A549 (cell line): ENCODE measurements around the gene HSPA8. TPM values are rescaled to one million over a fixed set of nuclear protein-coding genes. Genes with fewer than 3 reads are reported as not detected.

Experiments used
- ATAC-seq, 2 experiments: fragments of 200-7000 bp in 1 of 2; fragments of >200 bp in 1 of 2; cut with Nextera tagmentation in 1 of 2; cut with Tn5 transposase in 1 of 2; 3 replicates each; pipeline versions ENCODE4 v1.8.0 to v1.9.1; 2018 to 2020; ENCODE audit warnings: mild to moderate bottlenecking in 1 of 2, moderate library complexity in 1 of 2
- CTCF ChIA-PET: fragments of 300-600 bp; sonication (Branson Sonifier 250); formaldehyde crosslinking; extraction: SDS; loops from one replicate; lab custom pipeline; 2021; ENCODE audit warnings: antibody characterized with exemption, inconsistent platforms; lab: Yijun Ruan, JAX
- POLR2A ChIA-PET: fragments of 350-600 bp; formaldehyde crosslinking; extraction: SDS; loops from one replicate; lab custom pipeline; 2021; ENCODE audit warnings: antibody characterized with exemption, inconsistent platforms; lab: Yijun Ruan, JAX
- DNase-seq, 2 experiments: peaks; one replicate each; pipeline versions ENCODE4 v3.0.0 to v3.0.0-alpha.2; 2011 to 2016; ENCODE audit warnings: low read depth in 1 of 2, low spot score in 1 of 2
- FAIRE-seq: peaks from 2 replicates; lab custom pipeline; 2011; peaks lifted over from hg19 to GRCh38; lab: Jason Lieb, UNC
- H3K27ac ChIP-seq, 2 experiments: fragments of >200 bp; sonication (Bioruptor Twin); formaldehyde crosslinking; 3 replicates each; pipeline ENCODE4 v1.5.1; 2016 to 2017
- H3K4me1 ChIP-seq: fragments of >200 bp; sonication (Bioruptor Twin); formaldehyde crosslinking; 3 replicates; pipeline ENCODE4 v1.6.1; 2016
- H3K4me2 ChIP-seq: fragments of >200 bp; sonication (Bioruptor Twin); formaldehyde crosslinking; 3 replicates; pipeline ENCODE4 v1.6.1; 2016
- H3K4me3 ChIP-seq: fragments of >200 bp; sonication (Bioruptor Twin); formaldehyde crosslinking; 3 replicates; pipeline ENCODE4 v1.5.1; 2016
- H3K9me3 ChIP-seq: fragments of >200 bp; sonication (Bioruptor Twin); formaldehyde crosslinking; 3 replicates; pipeline ENCODE4 v1.6.1; 2016
- CBX2 ChIP-seq: fragments of 200-600 bp; sonication (generic); IDR thresholded peaks from 2 replicates; pipeline ENCODE4 v1.6.1; 2016; ENCODE audit warnings: low read depth, mild to moderate bottlenecking, borderline replicate concordance
- CHD4 ChIP-seq: fragments of 200-600 bp; sonication (generic); IDR thresholded peaks from 2 replicates; pipeline ENCODE4 v1.6.1; 2016; ENCODE audit warnings: antibody characterized with exemption, mild to moderate bottlenecking, borderline replicate concordance
- EHMT2 ChIP-seq: fragments of 200-600 bp; sonication (generic); IDR thresholded peaks from 2 replicates; pipeline ENCODE4 v1.6.1; 2016; ENCODE audit warnings: antibody characterized with exemption, low read depth, mild to moderate bottlenecking, moderate library complexity
- EP300 ChIP-seq, 2 experiments: fragments of >200 bp; sonication (Bioruptor Twin); formaldehyde crosslinking; IDR thresholded peaks; 2 replicates in 1 of 2; 3 replicates in 1 of 2; pipeline ENCODE4 v1.6.1; 2016 to 2017
- FOXS1 ChIP-seq: fragments of 250-450 bp; sonication (Bioruptor Pico); IDR thresholded peaks from 2 replicates; pipeline ENCODE4 v1.5.0; 2020; ENCODE audit warnings: mild to moderate bottlenecking, moderate library complexity
- JUN ChIP-seq, 2 experiments: fragments of >200 bp; sonication (Bioruptor Twin); formaldehyde crosslinking; IDR thresholded peaks; 2 replicates in 1 of 2; 3 replicates in 1 of 2; pipeline ENCODE4 v1.6.1; 2016 to 2017
- KDM5A ChIP-seq: fragments of 200-600 bp; sonication (generic); IDR thresholded peaks from 2 replicates; pipeline ENCODE4 v1.6.1; 2016; ENCODE audit warnings: antibody characterized with exemption, mild to moderate bottlenecking
- MAFK ChIP-seq: fragments of 450-650 bp; IDR thresholded peaks from 2 replicates; pipeline ENCODE4 v1.6.1; 2014; ENCODE audit not compliant: partially characterized antibody
- MAZ ChIP-seq: fragments of 150-350 bp; IDR thresholded peaks from 2 replicates; pipeline ENCODE4 v1.6.1; 2014; ENCODE audit warnings: antibody characterized with exemption, low read depth, low read length, borderline replicate concordance
- MYC ChIP-seq: IDR thresholded peaks from 2 replicates; pipeline ENCODE4 v1.6.1; 2012; ENCODE audit warnings: mild to moderate bottlenecking, inconsistent platforms, low read length, improper control_type of control experiment, borderline replicate concordance
- PHF8 ChIP-seq: fragments of 200-600 bp; sonication (generic); IDR thresholded peaks from 2 replicates; pipeline ENCODE4 v1.6.1; 2016; ENCODE audit warnings: low read depth, mild to moderate bottlenecking, antibody characterized with exemption, moderate library complexity, borderline replicate concordance
- RAD21 ChIP-seq, 2 experiments: fragments of >200 bp in 1 of 2; sonication (Bioruptor Twin) in 1 of 2; formaldehyde crosslinking in 1 of 2; IDR thresholded peaks in 1 of 2; conservative IDR thresholded peaks in 1 of 2; 2 replicates in 1 of 2; 3 replicates in 1 of 2; pipeline ENCODE4 v1.6.1; 2012 to 2018; ENCODE audit warnings: inconsistent platforms in 1 of 2
- RFX5 ChIP-seq: fragments of 450-650 bp; IDR thresholded peaks from 2 replicates; pipeline ENCODE4 v1.7.1; 2014; ENCODE audit warnings: antibody characterized with exemption, mild to moderate bottlenecking, moderate library complexity
- TFCP2L1 ChIP-seq: fragments of 250-450 bp; sonication (Bioruptor Pico); IDR thresholded peaks from 2 replicates; pipeline ENCODE4 v1.5.0; 2021; ENCODE audit warnings: mild to moderate bottlenecking
- TP53 ChIP-seq: fragments of 250-450 bp; sonication (Bioruptor Pico); IDR thresholded peaks from 2 replicates; pipeline ENCODE4 v1.5.0; 2021; ENCODE audit warnings: mild to moderate bottlenecking, moderate library complexity
- ZSCAN20 ChIP-seq: fragments of 250-450 bp; sonication (Bioruptor Pico); IDR thresholded peaks from 2 replicates; pipeline ENCODE4 v1.8.0; 2022; ENCODE audit warnings: mild to moderate bottlenecking, moderate library complexity
- WGBS: methylation state at CpG from one replicate; pipeline ENCODE4 v1.1.6; 2017; ENCODE audit errors: missing lambda C conversion rate; 5-methylcytosine and 5-hydroxymethylcytosine counted together
- polyA plus RNA-seq, 4 experiments: library from polyadenylated mRNA; depleted of rRNA in 3 of 4; stranded (reverse); fragments of >200 nt; fragmentation: RNase III in 1 of 4; extraction: RNeasy Plus Mini Kit Qiagen cat#74134 plus additional on column Dnase treatment in 1 of 4; gene quantifications; 2 replicates in 3 of 4; 3 replicates in 1 of 4; pipeline ENCODE4 v1.2.3, GENCODE V29; 2011 to 2017
- TF ChIP-seq, protein P1 (sequence below): fragments of 250-450 bp; sonication (Bioruptor Pico); IDR thresholded peaks from 2 replicates; pipeline ENCODE4 v1.5.0; 2020; ENCODE audit warnings: low read depth, mild to moderate bottlenecking, moderate library complexity
- TF ChIP-seq, protein P2 (sequence below): IDR thresholded peaks from 2 replicates; pipeline ENCODE4 v1.6.1; 2012
- TF ChIP-seq, protein P3 (sequence below): fragments of 150-350 bp; IDR thresholded peaks from 2 replicates; pipeline ENCODE4 v1.6.1; 2014; ENCODE audit warnings: low read depth, mild to moderate bottlenecking, low read length
- TF ChIP-seq, protein P4 (sequence below): fragments of 450-650 bp; IDR thresholded peaks from 2 replicates; pipeline ENCODE4 v1.6.1; 2014; ENCODE audit warnings: antibody characterized with exemption
- TF ChIP-seq, protein P5 (sequence below): fragments of >200 bp; sonication (Bioruptor Twin); formaldehyde crosslinking; IDR thresholded peaks from 3 replicates; pipeline ENCODE4 v1.5.1; 2016
- TF ChIP-seq, protein P6 (sequence below): IDR thresholded peaks from 2 replicates; pipeline ENCODE4 v1.6.1; 2012; ENCODE audit warnings: low read depth, borderline replicate concordance

Gene HSPA8
- polyA plus RNA-seq, 2 of the 4 experiments (the other 2 are of a cell fraction): 1,869 to 2,091 TPM

DNA sequence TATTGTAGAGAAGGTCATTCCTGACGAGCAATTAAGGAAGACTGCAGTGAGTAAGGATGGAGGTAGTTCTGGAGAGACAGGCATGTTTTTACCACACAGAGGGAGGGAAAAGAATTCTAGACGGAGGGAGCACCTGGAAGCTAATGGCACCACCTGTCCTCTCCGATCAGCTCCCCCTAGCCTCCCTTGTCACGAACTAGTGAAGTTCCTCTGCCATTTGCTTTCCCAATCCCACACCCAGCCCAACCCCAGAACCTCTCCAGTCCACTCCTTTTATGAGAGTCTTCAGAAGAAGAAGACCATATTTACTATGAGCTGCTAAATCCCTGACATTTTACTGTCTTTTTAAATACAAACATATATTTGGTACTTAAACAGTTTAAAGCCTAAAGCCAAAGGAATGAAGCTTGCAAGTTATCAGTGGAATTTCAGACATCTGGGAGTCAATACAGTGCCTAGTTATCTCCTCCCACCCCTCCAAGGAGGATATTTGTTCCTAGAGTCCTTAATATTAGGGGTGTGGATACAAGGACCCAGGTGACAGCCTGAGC is 46.1 kb upstream of the HSPA8 start:
- no peak for TF ChIP-seq TFCP2L1 (CRISPR knock-in tag)
- no peak for TF ChIP-seq FOXS1
- TF ChIP-seq MAZ: no peak
- TF ChIP-seq, protein P1, sequence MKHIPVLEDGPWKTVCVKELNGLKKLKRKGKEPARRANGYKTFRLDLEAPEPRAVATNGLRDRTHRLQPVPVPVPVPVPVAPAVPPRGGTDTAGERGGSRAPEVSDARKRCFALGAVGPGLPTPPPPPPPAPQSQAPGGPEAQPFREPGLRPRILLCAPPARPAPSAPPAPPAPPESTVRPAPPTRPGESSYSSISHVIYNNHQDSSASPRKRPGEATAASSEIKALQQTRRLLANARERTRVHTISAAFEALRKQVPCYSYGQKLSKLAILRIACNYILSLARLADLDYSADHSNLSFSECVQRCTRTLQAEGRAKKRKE: no peak
- TF ChIP-seq, protein P2, sequence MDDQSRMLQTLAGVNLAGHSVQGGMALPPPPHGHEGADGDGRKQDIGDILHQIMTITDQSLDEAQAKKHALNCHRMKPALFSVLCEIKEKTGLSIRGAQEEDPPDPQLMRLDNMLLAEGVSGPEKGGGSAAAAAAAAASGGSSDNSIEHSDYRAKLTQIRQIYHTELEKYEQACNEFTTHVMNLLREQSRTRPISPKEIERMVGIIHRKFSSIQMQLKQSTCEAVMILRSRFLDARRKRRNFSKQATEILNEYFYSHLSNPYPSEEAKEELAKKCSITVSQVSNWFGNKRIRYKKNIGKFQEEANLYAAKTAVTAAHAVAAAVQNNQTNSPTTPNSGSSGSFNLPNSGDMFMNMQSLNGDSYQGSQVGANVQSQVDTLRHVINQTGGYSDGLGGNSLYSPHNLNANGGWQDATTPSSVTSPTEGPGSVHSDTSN: no peak
- TF ChIP-seq, protein P3, sequence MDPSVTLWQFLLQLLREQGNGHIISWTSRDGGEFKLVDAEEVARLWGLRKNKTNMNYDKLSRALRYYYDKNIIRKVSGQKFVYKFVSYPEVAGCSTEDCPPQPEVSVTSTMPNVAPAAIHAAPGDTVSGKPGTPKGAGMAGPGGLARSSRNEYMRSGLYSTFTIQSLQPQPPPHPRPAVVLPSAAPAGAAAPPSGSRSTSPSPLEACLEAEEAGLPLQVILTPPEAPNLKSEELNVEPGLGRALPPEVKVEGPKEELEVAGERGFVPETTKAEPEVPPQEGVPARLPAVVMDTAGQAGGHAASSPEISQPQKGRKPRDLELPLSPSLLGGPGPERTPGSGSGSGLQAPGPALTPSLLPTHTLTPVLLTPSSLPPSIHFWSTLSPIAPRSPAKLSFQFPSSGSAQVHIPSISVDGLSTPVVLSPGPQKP: no peak
- TF ChIP-seq TP53 (CRISPR knock-in tag): no peak
- TF ChIP-seq CBX2: no peak
- no peak for TF ChIP-seq CHD4
- TF ChIP-seq, protein P4, sequence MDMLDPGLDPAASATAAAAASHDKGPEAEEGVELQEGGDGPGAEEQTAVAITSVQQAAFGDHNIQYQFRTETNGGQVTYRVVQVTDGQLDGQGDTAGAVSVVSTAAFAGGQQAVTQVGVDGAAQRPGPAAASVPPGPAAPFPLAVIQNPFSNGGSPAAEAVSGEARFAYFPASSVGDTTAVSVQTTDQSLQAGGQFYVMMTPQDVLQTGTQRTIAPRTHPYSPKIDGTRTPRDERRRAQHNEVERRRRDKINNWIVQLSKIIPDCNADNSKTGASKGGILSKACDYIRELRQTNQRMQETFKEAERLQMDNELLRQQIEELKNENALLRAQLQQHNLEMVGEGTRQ: no peak
- no peak for TF ChIP-seq MAFK
- TF ChIP-seq, protein P5, sequence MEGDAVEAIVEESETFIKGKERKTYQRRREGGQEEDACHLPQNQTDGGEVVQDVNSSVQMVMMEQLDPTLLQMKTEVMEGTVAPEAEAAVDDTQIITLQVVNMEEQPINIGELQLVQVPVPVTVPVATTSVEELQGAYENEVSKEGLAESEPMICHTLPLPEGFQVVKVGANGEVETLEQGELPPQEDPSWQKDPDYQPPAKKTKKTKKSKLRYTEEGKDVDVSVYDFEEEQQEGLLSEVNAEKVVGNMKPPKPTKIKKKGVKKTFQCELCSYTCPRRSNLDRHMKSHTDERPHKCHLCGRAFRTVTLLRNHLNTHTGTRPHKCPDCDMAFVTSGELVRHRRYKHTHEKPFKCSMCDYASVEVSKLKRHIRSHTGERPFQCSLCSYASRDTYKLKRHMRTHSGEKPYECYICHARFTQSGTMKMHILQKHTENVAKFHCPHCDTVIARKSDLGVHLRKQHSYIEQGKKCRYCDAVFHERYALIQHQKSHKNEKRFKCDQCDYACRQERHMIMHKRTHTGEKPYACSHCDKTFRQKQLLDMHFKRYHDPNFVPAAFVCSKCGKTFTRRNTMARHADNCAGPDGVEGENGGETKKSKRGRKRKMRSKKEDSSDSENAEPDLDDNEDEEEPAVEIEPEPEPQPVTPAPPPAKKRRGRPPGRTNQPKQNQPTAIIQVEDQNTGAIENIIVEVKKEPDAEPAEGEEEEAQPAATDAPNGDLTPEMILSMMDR: no peak
- Histone ChIP-seq H3K27ac (no peak overlapping the region), H3K4me1 (peaks cover 8% of the 10 kb centered on the region; the same call in 2 of the 3 replicates), H3K4me2 (no peak overlapping the region), H3K9me3 (no peaks in the 10 kb centered on the region), H3K4me3 (no peak overlapping the region)
- DNase-seq: no peak
- ATAC-seq: no peak
- CTCF ChIA-PET: interaction anchor here (0.7 to 15.5 kb wide), 7 partner anchors 74 to 211 kb away, joined by 3 to 358 read pairs (median 3); no protein-coding TSS in a partner anchor
- POLR2A ChIA-PET: no interaction called here
- 91% methylated on average over 4 of the region's 4 CpGs for WGBS
- FAIRE-seq: no peak

DNA sequence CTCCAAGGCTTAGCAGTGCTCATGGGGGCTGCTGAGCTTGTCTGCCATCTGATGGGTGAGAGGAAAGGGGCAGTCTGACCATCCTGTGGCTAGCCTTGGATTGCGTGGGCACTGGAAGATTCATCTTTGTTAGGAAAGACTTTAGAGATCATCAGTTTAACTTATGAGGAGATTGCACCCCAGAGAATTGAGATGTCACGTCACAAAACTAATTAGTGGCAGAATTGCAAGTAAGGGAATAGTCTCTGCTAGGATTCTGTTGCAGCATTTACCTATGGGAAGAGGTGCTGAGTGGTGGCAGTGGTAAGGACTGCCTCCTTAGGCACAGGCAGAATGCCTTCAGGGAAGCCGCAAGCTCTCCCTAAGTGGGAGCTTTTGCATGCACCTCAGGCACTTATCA is 42.8 kb upstream of the HSPA8 start:
- FAIRE-seq (no peak), ATAC-seq (no peak), DNase-seq (no peak)
- CTCF ChIA-PET: interaction anchor here (0.6 to 15.5 kb wide), 11 partner anchors 10 to 306 kb away, joined by 3 to 358 read pairs (median 6); no protein-coding TSS in a partner anchor
- WGBS: 82% methylated on average over 3 of the region's 3 CpGs
- H3K27ac ChIP-seq: no peak overlapping the region
- no peak overlapping the region for H3K4me3 ChIP-seq
- H3K9me3 ChIP-seq: no peaks in the 10 kb centered on the region
- POLR2A ChIA-PET: no interaction called here
- no peaks in the 10 kb centered on the region; the same call in 1 of the 3 replicates for H3K4me1 ChIP-seq
- TF ChIP-seq MYC: no peak
- no peak for TF ChIP-seq CHD4
- TF ChIP-seq, protein P1: no peak
- no peak for TF ChIP-seq RFX5
- no peak for TF ChIP-seq JUN (IDR thresholded peaks at IDR 0.05)
- TF ChIP-seq, protein P2: no peak
- TF ChIP-seq EHMT2: no peak
- TF ChIP-seq, protein P6, sequence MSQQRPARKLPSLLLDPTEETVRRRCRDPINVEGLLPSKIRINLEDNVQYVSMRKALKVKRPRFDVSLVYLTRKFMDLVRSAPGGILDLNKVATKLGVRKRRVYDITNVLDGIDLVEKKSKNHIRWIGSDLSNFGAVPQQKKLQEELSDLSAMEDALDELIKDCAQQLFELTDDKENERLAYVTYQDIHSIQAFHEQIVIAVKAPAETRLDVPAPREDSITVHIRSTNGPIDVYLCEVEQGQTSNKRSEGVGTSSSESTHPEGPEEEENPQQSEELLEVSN: no peak
- no peak for TF ChIP-seq ZSCAN20 (CRISPR knock-in tag)
- TF ChIP-seq KDM5A: no peak
- TF ChIP-seq EP300 (IDR thresholded peaks at IDR 0.05): no peak
- no peak for TF ChIP-seq RAD21 (conservative IDR thresholded peaks at IDR 0.05 in 1 of 2, IDR thresholded peaks at IDR 0.05 in 1 of 2)
- TF ChIP-seq PHF8: no peak
- no peak for TF ChIP-seq CBX2
- no peak overlapping the region for H3K4me2 ChIP-seq
